Psoas muscle (tissue), 8 donors: ENCODE results near the gene MORC3. TPM values are rescaled to one million over a fixed set of nuclear protein-coding genes. Genes with fewer than 3 reads are reported as not detected.
"Not testable (repeated sequence)": the region's sequence is repeated elsewhere in the genome, so short reads cannot be mapped to it uniquely, and the experiment has no call there.

Source experiments
- ATAC-seq, 4 donors: fragments of 200-7000 bp; cut with Tn5 transposase; one replicate each; pipeline ENCODE4 v1.9.1; 2020; ENCODE audit warnings: moderate library complexity in 3 of 4, mild to moderate bottlenecking in 2 of 4
- DNase-seq, 2 donors: peaks; one replicate each; pipeline ENCODE4 v3.0.0-alpha.2; 2020
- H3K27ac ChIP-seq: fragments of 200-600 bp; one replicate; pipeline ENCODE4 v1.8.0; 2022
- H3K27me3 ChIP-seq, 3 donors: fragments of 200-600 bp in 1 of 3; one replicate each; pipeline versions ENCODE4 v1.6.1 to v1.8.0; 2013 to 2022; ENCODE audit warnings: low read length in 2 of 3, mild to moderate bottlenecking in 2 of 3, moderate library complexity in 1 of 3; ENCODE audit not compliant: insufficient read depth in 3 of 3
- H3K36me3 ChIP-seq, 2 donors: fragments of 200-600 bp in 1 of 2; one replicate each; pipeline versions ENCODE4 v1.6.1 to v1.8.0; 2013 to 2022; ENCODE audit warnings: low read depth in 1 of 2, mild to moderate bottlenecking in 1 of 2, moderate library complexity in 1 of 2; ENCODE audit not compliant: insufficient read depth in 1 of 2
- H3K4me1 ChIP-seq: fragments of 200-600 bp; one replicate; pipeline ENCODE4 v1.8.0; 2022
- H3K4me3 ChIP-seq: fragments of 200-600 bp; one replicate; pipeline ENCODE4 v1.8.0; 2022; ENCODE audit warnings: mild to moderate bottlenecking
- H3K9me3 ChIP-seq: fragments of 200-600 bp; one replicate; pipeline ENCODE4 v1.8.0; 2022
- CTCF ChIP-seq: fragments of 200-600 bp; IDR thresholded peaks from one replicate; pipeline ENCODE4 v1.8.0; 2022; ENCODE audit warnings: antibody characterized with exemption
- WGBS, 3 donors: extraction: QIAGEN DNeasy Blood & Tissue Kit; methylation state at CpG; one replicate each; pipeline versions ENCODE4 v1.1.6 to v1.1.7; 2013; 5-methylcytosine and 5-hydroxymethylcytosine counted together
- intact Hi-C, 2 donors: fragments of 100-400 bp; cut with DNase I; formaldehyde crosslinking; loops; one replicate each; pipeline versions ENCODE4 v1.11.0 to v1.14.2; 2022
- polyA plus RNA-seq, 3 donors: library from polyadenylated mRNA; stranded (reverse); fragments of 200-250 nt; gene quantifications; one replicate each; pipeline ENCODE4 v1.2.3, GENCODE V29; 2013
- total RNA-seq, 4 donors: library from RNA; stranded (reverse); fragmentation: NEBNext Ultra II Directional in 2 of 4; extraction: Animal tissue kit (Norgen Biotek cat#: 25700) in 2 of 4; gene quantifications; one replicate each; pipeline versions ENCODE4 v1.2.1 to v1.2.4, GENCODE V29; 2021 to 2023
- donor health status: healthy with polysubstance abuse.
- donor health status: DM: no; HTN: no; CAD: no; lungs with moderate emphysema.
- donor health status: Bipolar disorder and iron deficiency.
- donor health status: healthy.
- donor health status: DM: yes; HTN: yes; CAD: no.
- donor health status: DM: no; HTN: no; CAD: no.
- donor health status: DM: no; HTN: no; CAD: no.
- donor health status: DM: yes; HTN: yes; CAD: no.

MORC3 gene
- total and polyA plus RNA-seq, 7 donors: 12.4 to 33.5 (median 24.7) TPM

GRCh38 chr21:36396325-36396724, 76.3 kb downstream of the MORC3 start:
- peak in 1 of 4 donors; percentile 7 for ATAC-seq
- peak overlapping the region; percentile 36 for H3K27ac ChIP-seq

GRCh38 chr21:36396971-36397370, 77.0 kb downstream of the MORC3 start:
- WGBS, 3 donors: 95 to 99% (median 95%) methylated on average over 4 of the region's 4 CpGs
- H3K27ac ChIP-seq: peak overlapping the region; percentile 36
- DNase-seq: peak in 1 of 2 donors; percentile 40
- TF ChIP-seq CTCF: no peak
- ATAC-seq: no peak
- H3K4me1 ChIP-seq: peaks cover 25% of the 10 kb centered on the region
- peaks cover 0 to 26% of the 10 kb centered on the region in 2 donors for H3K36me3 ChIP-seq
- no peaks in the 10 kb centered on the region for H3K27me3 ChIP-seq
- intact Hi-C loops: no loop called here
- no peak overlapping the region for H3K4me3 ChIP-seq
- H3K9me3 ChIP-seq: no peaks in the 10 kb centered on the region

More at GRCh38 chr21:36396325-36396724, 76.3 kb downstream of the MORC3 start:
- intact Hi-C loops: no loop called here
- no peak for TF ChIP-seq CTCF
- 91 to 100% (median 96%) methylated on average over 3 of the region's 3 CpGs for WGBS, 3 donors
- peaks cover 25% of the 10 kb centered on the region for H3K4me1 ChIP-seq
- no peak overlapping the region for H3K4me3 ChIP-seq
- H3K9me3 ChIP-seq: no peaks in the 10 kb centered on the region
- DNase-seq: no peak
- no peaks in the 10 kb centered on the region for H3K27me3 ChIP-seq
- peaks cover 0 to 22% of the 10 kb centered on the region in 2 donors for H3K36me3 ChIP-seq

GRCh38 chr21:36397606-36398005, 77.6 kb downstream of the MORC3 start:
- DNase-seq (no peak), ATAC-seq (no peak)
- Histone ChIP-seq H3K36me3 (peaks cover 0 to 33% of the 10 kb centered on the region in 2 donors), H3K4me1 (peaks cover 25% of the 10 kb centered on the region), H3K4me3 (no peak overlapping the region), H3K9me3 (no peaks in the 10 kb centered on the region), H3K27ac (no peak overlapping the region), H3K27me3 (no peaks in the 10 kb centered on the region)
- intact Hi-C loops: no loop called here
- 64 to 92% (median 68%) methylated on average over 5 of the region's 5 CpGs for WGBS, 3 donors
- TF ChIP-seq CTCF: no peak

GRCh38 chr21:36399736-36400135, 79.7 kb downstream of the MORC3 start:
- intact Hi-C loops, H3K27ac ChIP-seq, H3K4me3 ChIP-seq, DNase-seq, ATAC-seq, H3K27me3 ChIP-seq, H3K9me3 ChIP-seq: not testable (repeated sequence)
- whole genome bisulfite sequencing, 3 donors: 96 to 98% (median 97%) methylated on average over 9 of the region's 9 CpGs
- Histone ChIP-seq H3K36me3 (peaks cover 0 to 47% of the 10 kb centered on the region in 2 donors), H3K4me1 (peaks cover 23% of the 10 kb centered on the region)

- intact Hi-C loops: no loop called here
- WGBS, 3 donors: 78 to 89% (median 78%) methylated on average over 8 of the region's 8 CpGs
These were observed 80.7 kb downstream of the MORC3 start for GRCh38 chr21:36400719-36401118.

More at GRCh38 chr21:36400719-36401118, 80.7 kb downstream of the MORC3 start:
- ATAC-seq (no peak), DNase-seq (no peak)
- no peak overlapping the region for H3K27ac ChIP-seq
- H3K27me3 ChIP-seq: no peaks in the 10 kb centered on the region
- H3K36me3 ChIP-seq: peaks cover 0 to 53% of the 10 kb centered on the region in 2 donors
- TF ChIP-seq CTCF: no peak
- H3K4me1 ChIP-seq: peaks cover 13% of the 10 kb centered on the region
- H3K9me3 ChIP-seq: no peaks in the 10 kb centered on the region
- H3K4me3 ChIP-seq: no peak overlapping the region
